Upper lobe of left lung (tissue), 4 donors: ENCODE results near the gene CRX.

Source experiments
- EP300 ChIP-seq, 4 donors: sonication (generic); formaldehyde crosslinking; IDR thresholded peaks; one replicate each; pipeline ENCODE4 v1.5.1; 2017; ENCODE audit warnings: antibody characterized with exemption in 4 of 4, control low read depth in 2 of 4
- TF ChIP-seq, protein P1 (sequence below), 6 experiments: fragments of 450-650 bp in 4 of 6; fragments of 200-600 bp in 2 of 6; sonication (generic) in 2 of 6; IDR thresholded peaks; one replicate each; pipeline ENCODE4 v1.5.1; 2016 to 2019; ENCODE audit warnings: antibody characterized with exemption in 6 of 6

DNA sequence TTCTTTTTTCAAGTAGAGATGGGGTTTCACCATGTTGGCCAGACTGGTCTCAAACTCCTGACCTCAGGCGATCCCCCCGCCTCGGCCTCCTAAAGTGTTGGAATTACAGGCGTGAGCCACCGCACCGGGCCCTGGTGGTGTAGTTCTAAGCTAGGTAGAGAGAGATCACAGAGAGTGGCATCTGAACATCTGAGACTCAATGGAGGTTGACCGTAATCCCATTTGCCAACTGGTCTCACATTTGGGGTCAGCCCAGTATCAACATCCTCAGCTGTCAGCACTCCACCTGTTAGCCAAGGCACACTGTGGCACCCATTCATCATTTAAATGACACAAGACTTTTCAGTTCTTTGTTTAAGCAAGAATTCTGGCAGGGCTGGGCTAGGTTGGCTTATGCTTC, 35.2 kb upstream of the CRX start:
- TF ChIP-seq, protein P1, sequence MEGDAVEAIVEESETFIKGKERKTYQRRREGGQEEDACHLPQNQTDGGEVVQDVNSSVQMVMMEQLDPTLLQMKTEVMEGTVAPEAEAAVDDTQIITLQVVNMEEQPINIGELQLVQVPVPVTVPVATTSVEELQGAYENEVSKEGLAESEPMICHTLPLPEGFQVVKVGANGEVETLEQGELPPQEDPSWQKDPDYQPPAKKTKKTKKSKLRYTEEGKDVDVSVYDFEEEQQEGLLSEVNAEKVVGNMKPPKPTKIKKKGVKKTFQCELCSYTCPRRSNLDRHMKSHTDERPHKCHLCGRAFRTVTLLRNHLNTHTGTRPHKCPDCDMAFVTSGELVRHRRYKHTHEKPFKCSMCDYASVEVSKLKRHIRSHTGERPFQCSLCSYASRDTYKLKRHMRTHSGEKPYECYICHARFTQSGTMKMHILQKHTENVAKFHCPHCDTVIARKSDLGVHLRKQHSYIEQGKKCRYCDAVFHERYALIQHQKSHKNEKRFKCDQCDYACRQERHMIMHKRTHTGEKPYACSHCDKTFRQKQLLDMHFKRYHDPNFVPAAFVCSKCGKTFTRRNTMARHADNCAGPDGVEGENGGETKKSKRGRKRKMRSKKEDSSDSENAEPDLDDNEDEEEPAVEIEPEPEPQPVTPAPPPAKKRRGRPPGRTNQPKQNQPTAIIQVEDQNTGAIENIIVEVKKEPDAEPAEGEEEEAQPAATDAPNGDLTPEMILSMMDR (IDR thresholded peaks at IDR 0.05) = no peak
- no peak for TF ChIP-seq EP300 (IDR thresholded peaks at IDR 0.05)
